Ascending aorta (tissue), 2 donors: ENCODE measurements around the gene MGAT3. TPM values are rescaled to one million over a fixed set of nuclear protein-coding genes. Genes with fewer than 3 reads are reported as not detected.

Source experiments
- DNase-seq, 2 donors: peaks; one replicate each; pipeline ENCODE4 v3.0.0-alpha.2; 2019; ENCODE audit warnings: low spot score in 2 of 2
- H3K27ac ChIP-seq, 2 donors: fragments of 200-600 bp; sonication (generic); one replicate each; pipeline ENCODE4 v1.5.1; 2016 to 2017; ENCODE audit warnings: mild to moderate bottlenecking in 1 of 2
- H3K27me3 ChIP-seq: fragments of 200-600 bp; sonication (generic); one replicate; pipeline ENCODE4 v1.5.1; 2017
- H3K36me3 ChIP-seq, 2 donors: fragments of 200-600 bp; sonication (generic); one replicate each; pipeline ENCODE4 v1.5.1; 2016
- H3K4me1 ChIP-seq, 2 donors: fragments of 200-600 bp; sonication (generic); one replicate each; pipeline ENCODE4 v1.5.1; 2016 to 2017; ENCODE audit warnings: mild to moderate bottlenecking in 1 of 2
- H3K4me3 ChIP-seq, 2 donors: fragments of 200-600 bp; sonication (generic); one replicate each; pipeline ENCODE4 v1.5.1; 2016 to 2017; ENCODE audit warnings: mild to moderate bottlenecking in 1 of 2
- H3K9me3 ChIP-seq, 2 donors: fragments of 200-600 bp; sonication (generic); one replicate each; pipeline ENCODE4 v1.5.1; 2016
- CTCF ChIP-seq, 3 experiments: fragments of 200-600 bp in 2 of 3; fragments of 450-650 bp in 1 of 3; sonication (generic) in 2 of 3; IDR thresholded peaks; one replicate each; pipeline ENCODE4 v1.5.1; 2016 to 2019; ENCODE audit warnings: antibody characterized with exemption in 3 of 3, mild to moderate bottlenecking in 1 of 3, moderate library complexity in 1 of 3
- intact Hi-C: fragments of 100-400 bp; cut with DNase I; formaldehyde crosslinking; loops from one replicate; pipeline ENCODE4 v1.15.1; 2023
- total RNA-seq: library from RNA; depleted of rRNA; stranded (reverse); fragments of >200 nt; gene quantifications from one replicate; pipeline ENCODE4 v1.1.0, GENCODE V29; 2016

The MGAT3 gene
- total RNA-seq, 1 donor from 2014 or later: 9.8 TPM

- DNase-seq: no peak
- Histone ChIP-seq H3K36me3 (no peaks in the 10 kb centered on the region), H3K4me1 (peaks cover 6 to 21% of the 10 kb centered on the region in 2 donors), H3K9me3 (no peaks in the 10 kb centered on the region), H3K27me3 (no peaks in the 10 kb centered on the region), H3K27ac (no peak overlapping the region), H3K4me3 (no peak overlapping the region)
- TF ChIP-seq CTCF (IDR thresholded peaks at IDR 0.05): no peak
- intact Hi-C loops: loop anchor here (5.0 kb wide), 1 partner anchor 33 kb away; the partner anchor contains the start of gene RPS19BP1
These were observed 42.0 kb downstream of the MGAT3 start for GRCh38 chr22:39498802-39499201.

GRCh38 chr22:39500101-39500500 lies 43.3 kb downstream of the MGAT3 start:
- DNase-seq: no peak
- intact Hi-C loops: loop anchor here (2.0 kb wide), 1 partner anchor 63 kb away; no protein-coding TSS in a partner anchor
- Histone ChIP-seq H3K4me1 (peaks cover 6 to 19% of the 10 kb centered on the region in 2 donors), H3K36me3 (peaks cover 9 to 11% of the 10 kb centered on the region in 2 donors), H3K4me3 (no peak overlapping the region), H3K27me3 (no peaks in the 10 kb centered on the region), H3K9me3 (no peaks in the 10 kb centered on the region), H3K27ac (no peak overlapping the region)
- TF ChIP-seq CTCF (IDR thresholded peaks at IDR 0.05): no peak

- Histone ChIP-seq H3K27me3 (no peaks in the 10 kb centered on the region), H3K27ac (peak overlapping the region; percentile 87 to 94), H3K4me1 (peaks cover 6 to 19% of the 10 kb centered on the region in 2 donors), H3K4me3 (peak overlapping the region; percentile 96 to 99), H3K9me3 (no peaks in the 10 kb centered on the region), H3K36me3 (peaks cover 24 to 27% of the 10 kb centered on the region in 2 donors)
- intact Hi-C loops: loop anchor here (1.0 to 2.0 kb wide), 3 partner anchors 19 to 102 kb away; partner anchors contain the start of genes ATF4 and TAB1
- no peak for DNase-seq
- TF ChIP-seq CTCF (IDR thresholded peaks at IDR 0.05): no peak
These were observed 44.9 kb downstream of the MGAT3 start for GRCh38 chr22:39501644-39502108.

DNA sequence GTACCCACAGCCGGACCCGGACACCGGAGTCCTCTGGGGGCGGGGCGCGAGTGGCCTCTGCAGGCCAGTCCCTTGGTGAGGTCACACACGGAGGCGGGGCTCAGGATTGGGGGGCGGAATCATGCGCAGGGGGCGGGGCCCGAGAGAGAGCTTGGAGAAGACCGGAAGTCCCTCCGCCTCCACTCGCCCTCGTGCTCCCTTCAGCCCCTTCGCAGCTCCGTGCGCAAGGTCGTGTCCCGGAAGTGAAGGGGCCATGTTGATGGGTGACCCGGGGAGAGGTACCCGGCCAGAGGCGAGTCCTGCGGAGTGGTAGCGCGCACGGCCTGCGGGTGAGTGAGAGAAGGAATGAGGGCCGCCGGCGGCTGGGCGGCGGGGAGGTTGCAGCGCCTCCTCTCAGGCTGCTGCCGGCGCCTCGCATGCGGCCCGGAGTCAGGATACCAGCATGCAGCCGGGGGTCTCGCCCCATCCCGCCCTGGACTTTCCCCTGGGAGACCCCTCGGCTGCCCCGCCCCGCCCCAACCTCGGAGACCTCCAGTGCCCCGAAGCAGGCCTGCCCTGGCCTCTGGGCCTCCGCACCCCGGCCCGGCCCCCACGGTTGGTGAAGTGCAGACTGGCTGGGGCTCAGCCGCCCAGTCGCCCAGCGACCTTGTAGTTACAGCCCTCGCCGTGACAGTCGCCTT lies 45.4 kb downstream of the MGAT3 start, which contains the start of gene MIEF1:
Gene MIEF1, plus strand, starts transcription at position 182 of the 680 bp plus-strand sequence. CDS start 9,005 bp downstream, outside the sequence.
- Histone ChIP-seq H3K27me3 (no peaks in the 10 kb centered on the region), H3K4me3 (peak within 1 kb of the TSS; percentile 96 to 99), H3K9me3 (no peaks in the 10 kb centered on the region), H3K4me1 (peaks cover 6 to 19% of the 10 kb centered on the region in 2 donors), H3K27ac (peak within 1 kb of the TSS; percentile 87 to 94), H3K36me3 (peaks cover 28 to 31% of the 10 kb centered on the region in 2 donors)
- peak; percentile 91 to 99 for DNase-seq
- no peak for TF ChIP-seq CTCF (IDR thresholded peaks at IDR 0.05)
- intact Hi-C loops: loop anchor here (1.0 kb wide), 2 partner anchors 18 to 103 kb away; partner anchors contain the start of genes ATF4 and TAB1

GRCh38 chr22:39502789-39503409 lies 46.1 kb downstream of the MGAT3 start:
- Histone ChIP-seq H3K9me3 (no peaks in the 10 kb centered on the region), H3K4me1 (peaks cover 6 to 19% of the 10 kb centered on the region in 2 donors), H3K4me3 (peak overlapping the region; percentile 96 to 99), H3K36me3 (peaks cover 34 to 37% of the 10 kb centered on the region in 2 donors), H3K27me3 (no peaks in the 10 kb centered on the region), H3K27ac (peak overlapping the region; percentile 87 to 94)
- intact Hi-C loops: loop anchor here (1.0 kb wide), 2 partner anchors 17 to 104 kb away; partner anchors contain the start of genes ATF4 and TAB1
- TF ChIP-seq CTCF (IDR thresholded peaks at IDR 0.05): no peak
- DNase-seq: no peak
